SK-N-SH treated with all-trans-retinoic acid at 6 μM for 48 hours (cell line): ENCODE data around the gene ABL2.

Experiments
- ATAC-seq: fragments of 200-7000 bp; cut with Tn5 transposase; 3 replicates; pipeline ENCODE4 v1.9.1; 2020; ENCODE audit warnings: mild to moderate bottlenecking, moderate library complexity
- ARNTL ChIP-seq: fragments of 450-650 bp; formaldehyde crosslinking; IDR thresholded peaks from 2 replicates; pipeline ENCODE4 v1.5.0; 2020; ENCODE audit warnings: low read depth, mild to moderate bottlenecking, moderate library complexity, borderline replicate concordance
- BACH2 ChIP-seq: fragments of 250-450 bp; sonication (Bioruptor Pico); IDR thresholded peaks from 2 replicates; pipeline ENCODE4 v1.9.0; 2021; ENCODE audit warnings: mild to moderate bottlenecking, borderline replicate concordance
- CREB5 ChIP-seq: fragments of 250-450 bp; sonication (Bioruptor Pico); IDR thresholded peaks from 2 replicates; pipeline ENCODE4 v1.5.1; 2020; ENCODE audit warnings: low read depth, mild to moderate bottlenecking, moderate library complexity
- CSDC2 ChIP-seq: fragments of 250-450 bp; sonication (Bioruptor Pico); IDR thresholded peaks from 2 replicates; pipeline ENCODE4 v1.5.0; 2020; ENCODE audit warnings: mild to moderate bottlenecking, moderate library complexity
- ESRRG ChIP-seq: fragments of 250-450 bp; sonication (Bioruptor Pico); IDR thresholded peaks from 2 replicates; pipeline ENCODE4 v1.6.1; 2021; ENCODE audit warnings: mild to moderate bottlenecking
- GLIS3 ChIP-seq: fragments of 250-450 bp; sonication (Bioruptor Pico); IDR thresholded peaks from 2 replicates; pipeline ENCODE4 v1.5.0; 2020; ENCODE audit warnings: mild to moderate bottlenecking, moderate library complexity
- ISL1 ChIP-seq: fragments of 250-450 bp; sonication (Bioruptor Pico); IDR thresholded peaks from 2 replicates; pipeline ENCODE4 v2.1.2; 2022; ENCODE audit warnings: mild to moderate bottlenecking, moderate library complexity
- OSR1 ChIP-seq: fragments of 250-450 bp; sonication (Bioruptor Pico); IDR thresholded peaks from 2 replicates; pipeline ENCODE4 v1.8.0; 2022; ENCODE audit warnings: moderate library complexity, mild to moderate bottlenecking, inconsistent platforms
- PATZ1 ChIP-seq: fragments of 250-450 bp; sonication (Bioruptor Pico); IDR thresholded peaks from 2 replicates; pipeline ENCODE4 v1.8.0; 2020; ENCODE audit warnings: mild to moderate bottlenecking, moderate library complexity, borderline replicate concordance
- POU6F1 ChIP-seq: fragments of 250-450 bp; sonication (Bioruptor Pico); IDR thresholded peaks from 2 replicates; pipeline ENCODE4 v1.8.0; 2021; ENCODE audit warnings: low read depth, mild to moderate bottlenecking, moderate library complexity, borderline replicate concordance
- PPARA ChIP-seq: fragments of 250-450 bp; sonication (Bioruptor Pico); IDR thresholded peaks from 2 replicates; pipeline ENCODE4 v1.5.0; 2020; ENCODE audit warnings: mild to moderate bottlenecking, borderline replicate concordance
- RARB ChIP-seq: fragments of 250-450 bp; sonication (Bioruptor Pico); IDR thresholded peaks from 2 replicates; pipeline ENCODE4 v1.8.0; 2021; ENCODE audit warnings: mild to moderate bottlenecking, moderate library complexity
- SNAI2 ChIP-seq: fragments of 250-450 bp; sonication (Bioruptor Pico); IDR thresholded peaks from 2 replicates; pipeline ENCODE4 v1.5.0; 2020; ENCODE audit warnings: mild to moderate bottlenecking, moderate library complexity
- TCF4 ChIP-seq: fragments of 250-450 bp; sonication (Bioruptor Pico); IDR thresholded peaks from 2 replicates; pipeline ENCODE4 v1.8.0; 2021; ENCODE audit warnings: mild to moderate bottlenecking, moderate library complexity, borderline replicate concordance
- TOX ChIP-seq: fragments of 250-450 bp; sonication (Bioruptor Pico); IDR thresholded peaks from 2 replicates; pipeline ENCODE4 v1.8.0; 2021; ENCODE audit warnings: mild to moderate bottlenecking, moderate library complexity, borderline replicate concordance
- ZC3H10 ChIP-seq: fragments of 250-450 bp; sonication (Bioruptor Pico); IDR thresholded peaks from 2 replicates; pipeline ENCODE4 v1.5.1; 2021; ENCODE audit warnings: mild to moderate bottlenecking, moderate library complexity
- ZFP3 ChIP-seq: fragments of 250-450 bp; sonication (Bioruptor Pico); IDR thresholded peaks from 2 replicates; pipeline ENCODE4 v1.5.0; 2020; ENCODE audit warnings: mild to moderate bottlenecking, moderate library complexity
- ZFP30 ChIP-seq: fragments of 450-650 bp; formaldehyde crosslinking; IDR thresholded peaks from 2 replicates; pipeline ENCODE4 v1.5.0; 2022; ENCODE audit warnings: mild to moderate bottlenecking, moderate library complexity
- ZNF565 ChIP-seq: fragments of 450-650 bp; formaldehyde crosslinking; conservative IDR thresholded peaks from 2 replicates; pipeline ENCODE4 v1.5.0; 2020; ENCODE audit warnings: low read depth, mild to moderate bottlenecking, moderate library complexity
- ZNF70 ChIP-seq: fragments of 450-650 bp; formaldehyde crosslinking; IDR thresholded peaks from 2 replicates; pipeline ENCODE4 v1.5.0; 2020; ENCODE audit warnings: mild to moderate bottlenecking, moderate library complexity
- ZNF8 ChIP-seq: fragments of 450-650 bp; formaldehyde crosslinking; IDR thresholded peaks from 2 replicates; pipeline ENCODE4 v1.5.0; 2020; ENCODE audit warnings: mild to moderate bottlenecking, moderate library complexity
- TF ChIP-seq, protein P1 (sequence below): fragments of 250-450 bp; sonication (Bioruptor Pico); IDR thresholded peaks from 2 replicates; pipeline ENCODE4 v1.5.0; 2020; ENCODE audit warnings: mild to moderate bottlenecking, moderate library complexity
- TF ChIP-seq, protein P2 (sequence below): fragments of 250-450 bp; sonication (Bioruptor Pico); IDR thresholded peaks from 2 replicates; pipeline ENCODE4 v1.5.1; 2021; ENCODE audit warnings: mild to moderate bottlenecking, moderate library complexity

Gene ABL2

GRCh38 chr1:179124873-179125272, 104.6 kb downstream of the ABL2 start:
- no peak for ATAC-seq
- TF ChIP-seq ZC3H10 (CRISPR knock-in tag) (no peak), ISL1 (CRISPR knock-in tag) (no peak), TCF4 (CRISPR knock-in tag) (no peak), TOX (CRISPR knock-in tag) (0 out of 2 replicates have a peak, but pooled peaks have one; percentile 4), PPARA (no peak)
- TF ChIP-seq, protein P1, sequence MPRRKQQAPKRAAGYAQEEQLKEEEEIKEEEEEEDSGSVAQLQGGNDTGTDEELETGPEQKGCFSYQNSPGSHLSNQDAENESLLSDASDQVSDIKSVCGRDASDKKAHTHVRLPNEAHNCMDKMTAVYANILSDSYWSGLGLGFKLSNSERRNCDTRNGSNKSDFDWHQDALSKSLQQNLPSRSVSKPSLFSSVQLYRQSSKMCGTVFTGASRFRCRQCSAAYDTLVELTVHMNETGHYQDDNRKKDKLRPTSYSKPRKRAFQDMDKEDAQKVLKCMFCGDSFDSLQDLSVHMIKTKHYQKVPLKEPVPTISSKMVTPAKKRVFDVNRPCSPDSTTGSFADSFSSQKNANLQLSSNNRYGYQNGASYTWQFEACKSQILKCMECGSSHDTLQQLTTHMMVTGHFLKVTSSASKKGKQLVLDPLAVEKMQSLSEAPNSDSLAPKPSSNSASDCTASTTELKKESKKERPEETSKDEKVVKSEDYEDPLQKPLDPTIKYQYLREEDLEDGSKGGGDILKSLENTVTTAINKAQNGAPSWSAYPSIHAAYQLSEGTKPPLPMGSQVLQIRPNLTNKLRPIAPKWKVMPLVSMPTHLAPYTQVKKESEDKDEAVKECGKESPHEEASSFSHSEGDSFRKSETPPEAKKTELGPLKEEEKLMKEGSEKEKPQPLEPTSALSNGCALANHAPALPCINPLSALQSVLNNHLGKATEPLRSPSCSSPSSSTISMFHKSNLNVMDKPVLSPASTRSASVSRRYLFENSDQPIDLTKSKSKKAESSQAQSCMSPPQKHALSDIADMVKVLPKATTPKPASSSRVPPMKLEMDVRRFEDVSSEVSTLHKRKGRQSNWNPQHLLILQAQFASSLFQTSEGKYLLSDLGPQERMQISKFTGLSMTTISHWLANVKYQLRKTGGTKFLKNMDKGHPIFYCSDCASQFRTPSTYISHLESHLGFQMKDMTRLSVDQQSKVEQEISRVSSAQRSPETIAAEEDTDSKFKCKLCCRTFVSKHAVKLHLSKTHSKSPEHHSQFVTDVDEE (CRISPR knock-in tag) = no peak
- TF ChIP-seq, all 23 proteins: peak for 1

- TF ChIP-seq, protein P2, sequence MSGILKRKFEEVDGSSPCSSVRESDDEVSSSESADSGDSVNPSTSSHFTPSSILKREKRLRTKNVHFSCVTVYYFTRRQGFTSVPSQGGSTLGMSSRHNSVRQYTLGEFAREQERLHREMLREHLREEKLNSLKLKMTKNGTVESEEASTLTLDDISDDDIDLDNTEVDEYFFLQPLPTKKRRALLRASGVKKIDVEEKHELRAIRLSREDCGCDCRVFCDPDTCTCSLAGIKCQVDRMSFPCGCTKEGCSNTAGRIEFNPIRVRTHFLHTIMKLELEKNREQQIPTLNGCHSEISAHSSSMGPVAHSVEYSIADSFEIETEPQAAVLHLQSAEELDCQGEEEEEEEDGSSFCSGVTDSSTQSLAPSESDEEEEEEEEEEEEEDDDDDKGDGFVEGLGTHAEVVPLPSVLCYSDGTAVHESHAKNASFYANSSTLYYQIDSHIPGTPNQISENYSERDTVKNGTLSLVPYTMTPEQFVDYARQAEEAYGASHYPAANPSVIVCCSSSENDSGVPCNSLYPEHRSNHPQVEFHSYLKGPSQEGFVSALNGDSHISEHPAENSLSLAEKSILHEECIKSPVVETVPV (CRISPR knock-in tag) = no peak
- no peak for TF ChIP-seq CSDC2 (CRISPR knock-in tag)
- no peak for TF ChIP-seq ZFP30 (CRISPR knock-in tag)
- no peak for TF ChIP-seq ZNF8 (CRISPR knock-in tag)
- TF ChIP-seq ESRRG (CRISPR knock-in tag) = no peak
- no peak for TF ChIP-seq TCF4 (CRISPR knock-in tag)
- peak; percentile 85 for ATAC-seq
These were observed 108.1 kb downstream of the ABL2 start for GRCh38 chr1:179121159-179121938.

DNA sequence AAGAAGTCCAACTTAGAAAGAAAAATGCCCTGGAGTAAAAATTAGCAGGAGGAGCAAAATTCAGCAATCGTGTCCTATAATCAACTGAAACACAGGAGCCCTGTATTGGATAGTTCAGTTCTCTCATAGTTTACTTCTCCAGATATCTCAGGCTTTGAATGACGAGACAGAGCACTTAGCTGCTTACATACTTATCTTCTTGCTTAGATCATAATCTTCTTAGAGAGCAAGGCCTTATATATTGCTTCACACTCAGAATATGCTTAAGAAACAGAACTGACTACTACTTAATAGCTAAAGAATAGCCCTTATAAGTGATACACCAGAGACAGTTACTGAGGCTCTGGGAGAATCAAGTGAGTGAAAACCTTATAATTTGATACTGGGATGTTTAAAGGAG, 108.7 kb downstream of the ABL2 start:
- peak; percentile 11; the same call in 2 of the 3 replicates for ATAC-seq
- no peak for TF ChIP-seq CSDC2 (CRISPR knock-in tag)
- no peak for TF ChIP-seq ZFP3 (CRISPR knock-in tag)

DNA sequence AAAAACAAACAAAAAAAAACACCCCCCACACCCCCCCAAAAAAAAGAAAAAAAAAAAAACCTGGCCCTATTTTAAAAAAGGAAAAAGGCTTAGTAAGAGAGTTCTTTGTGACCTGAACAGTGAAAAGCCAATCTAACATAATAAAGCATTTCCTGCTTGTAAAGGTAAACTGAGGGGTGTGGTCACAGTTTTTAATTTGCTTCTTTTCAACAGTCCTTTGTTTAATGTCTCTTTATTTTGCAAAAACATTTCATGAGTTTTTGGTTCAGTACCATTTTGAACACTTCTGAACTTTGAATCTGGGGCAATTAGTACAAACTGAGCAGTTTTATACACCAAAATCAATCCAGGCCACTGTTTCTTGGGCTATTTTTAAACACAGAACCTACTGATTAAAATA, 110.0 kb downstream of the ABL2 start:
- TF ChIP-seq ESRRG (CRISPR knock-in tag) (no peak), PATZ1 (CRISPR knock-in tag) (no peak), ARNTL (CRISPR knock-in tag) (no peak), RARB (CRISPR knock-in tag) (no peak), OSR1 (CRISPR knock-in tag) (no peak), ZNF70 (no peak), ZNF8 (CRISPR knock-in tag) (no peak), TCF4 (CRISPR knock-in tag) (no peak), GLIS3 (CRISPR knock-in tag) (no peak), SNAI2 (CRISPR knock-in tag) (no peak), ZFP30 (CRISPR knock-in tag) (no peak), ZC3H10 (CRISPR knock-in tag) (no peak), BACH2 (CRISPR knock-in tag) (no peak), CREB5 (CRISPR knock-in tag) (no peak), CSDC2 (CRISPR knock-in tag) (no peak), ZNF565 (CRISPR knock-in tag) (no peak), POU6F1 (CRISPR knock-in tag) (no peak), TOX (CRISPR knock-in tag) (no peak)
- TF ChIP-seq, protein P1 (CRISPR knock-in tag) = no peak
- no peak for ATAC-seq
